ENCODE measurements around the gene SMTN. TPM values are rescaled to one million over a fixed set of nuclear protein-coding genes. Genes with fewer than 3 reads are reported as not detected.

The SMTN gene
- total and polyA plus RNA-seq, 10 of the 15 experiments (the other 5 are each of a cell fraction or from before 2014, with no cell fraction given) = 0.92 to 21.9 (median 4.8) TPM

- POLR2A ChIA-PET = no interaction called here
- intact Hi-C loops (cut with micrococcal nuclease; ENCODE audit: unreplicated experiment) (no loop called here), in situ Hi-C loops (cut with MboI) (no loop called here)
- H3K27me3 ChIP-seq (replicated peaks in 1 of 2; ENCODE audit: control insufficient read depth in 2 of 2, insufficient read depth in 2 of 2, low read length in 1 of 2) = no peaks in the 10 kb centered on the region
- H3K9me3 ChIP-seq (replicated peaks; ENCODE audit: control insufficient read depth, insufficient read depth, low read length) = no peaks in the 10 kb centered on the region
- FAIRE-seq (no peak), ATAC-seq (no peak), DNase-seq (ENCODE audit: low read depth, low spot score) (no peak)
- no TSS peak for BruUV-seq (replicated peaks)
- H3K79me2 ChIP-seq (ENCODE audit: control insufficient read depth, insufficient read depth, low read length) = no peaks in the 10 kb centered on the region
- no peaks in the 10 kb centered on the region for H3K36me3 ChIP-seq (ENCODE audit: control insufficient read depth in 2 of 2, insufficient read depth in 2 of 2, low read length in 1 of 2)
- no peak overlapping the region for H3K4me2 ChIP-seq (ENCODE audit: control insufficient read depth, insufficient read depth)
- no peak overlapping the region for H3K9ac ChIP-seq (ENCODE audit: control insufficient read depth, insufficient read depth, low read length)
- CTCF ChIA-PET = interaction anchor here (1.1 to 1.4 kb wide), 3 partner anchors 9 to 185 kb away, joined by 3 to 5 read pairs (median 3); partner anchors contain the start of gene RNF185
- TF ChIP-seq RBBP5 (conservative IDR thresholded peaks at IDR 0.05) = no peak
- no peak for TF ChIP-seq ZSCAN29 (IDR thresholded peaks at IDR 0.05)
- no peak for TF ChIP-seq NKRF (conservative IDR thresholded peaks at IDR 0.05)
- TF ChIP-seq JUND (IDR thresholded peaks at IDR 0.05; ENCODE audit: low read depth, low read length) = no peak
- 27% methylated on average over 14 of the region's 14 CpGs for WGBS (ENCODE audit: insufficient coverage, insufficient replicate concordance, low lambda C conversion rate, missing lambda C conversion rate)
- no peak overlapping the region for H3K27ac ChIP-seq (ENCODE audit: control insufficient read depth, insufficient read depth)
- H4K20me1 ChIP-seq (ENCODE audit: control insufficient read depth, insufficient read depth) = no peaks in the 10 kb centered on the region
- H3K4me1 ChIP-seq (ENCODE audit: control insufficient read depth, insufficient read depth, low read length) = no peaks in the 10 kb centered on the region
- RAD21 ChIA-PET (ENCODE audit: unreplicated experiment) = no interaction called here
- no peak overlapping the region for H2AFZ ChIP-seq (ENCODE audit: control insufficient read depth, low read depth, low read length)
- H3K4me3 ChIP-seq = no peak overlapping the region
- SMC1A ChIA-PET (ENCODE audit: uncharacterized antibody, unreplicated experiment) = no interaction called here
Observed at GRCh38 chr22:31124811-31125465, 43.8 kb downstream of the SMTN start.

GRCh38 chr22:31125521-31126117, 44.5 kb downstream of the SMTN start:
- no peak overlapping the region for H2AFZ ChIP-seq (ENCODE audit: control insufficient read depth, low read depth, low read length)
- no peak overlapping the region for H3K27ac ChIP-seq (ENCODE audit: control insufficient read depth, insufficient read depth)
- H4K20me1 ChIP-seq (ENCODE audit: control insufficient read depth, insufficient read depth) = no peaks in the 10 kb centered on the region
- BruUV-seq (replicated peaks) = no TSS peak
- H3K9me3 ChIP-seq (replicated peaks; ENCODE audit: control insufficient read depth, insufficient read depth, low read length) = no peaks in the 10 kb centered on the region
- FAIRE-seq (no peak), ATAC-seq (no peak), DNase-seq (ENCODE audit: low read depth, low spot score) (no peak)
- H3K27me3 ChIP-seq (replicated peaks in 1 of 2; ENCODE audit: control insufficient read depth in 2 of 2, insufficient read depth in 2 of 2, low read length in 1 of 2) = no peaks in the 10 kb centered on the region
- H3K4me2 ChIP-seq (ENCODE audit: control insufficient read depth, insufficient read depth) = no peak overlapping the region
- H3K4me3 ChIP-seq = no peak overlapping the region
- in situ Hi-C loops (cut with MboI) = no loop called here
- SMC1A ChIA-PET (ENCODE audit: uncharacterized antibody, unreplicated experiment) = no interaction called here
- POLR2A ChIA-PET = no interaction called here
- no peak overlapping the region for H3K9ac ChIP-seq (ENCODE audit: control insufficient read depth, insufficient read depth, low read length)
- H3K36me3 ChIP-seq (ENCODE audit: control insufficient read depth in 2 of 2, insufficient read depth in 2 of 2, low read length in 1 of 2) = no peaks in the 10 kb centered on the region
- CTCF ChIA-PET = interaction anchor here (1.1 kb wide), 1 partner anchor 185 kb away, joined by 3 read pairs; no protein-coding TSS in a partner anchor
- 34% methylated on average over 7 of the region's 12 CpGs for WGBS (ENCODE audit: insufficient coverage, insufficient replicate concordance, low lambda C conversion rate, missing lambda C conversion rate)
- intact Hi-C loops (cut with micrococcal nuclease; ENCODE audit: unreplicated experiment) = no loop called here
- no peaks in the 10 kb centered on the region for H3K79me2 ChIP-seq (ENCODE audit: control insufficient read depth, insufficient read depth, low read length)
- H3K4me1 ChIP-seq (ENCODE audit: control insufficient read depth, insufficient read depth, low read length) = no peaks in the 10 kb centered on the region
- RAD21 ChIA-PET (ENCODE audit: unreplicated experiment) = no interaction called here
- TF ChIP-seq SPI1 (IDR thresholded peaks at IDR 0.05; ENCODE audit: borderline replicate concordance, insufficient read depth, low read depth, low read length) (no peak), ZBTB4 (CRISPR knock-in tag; IDR thresholded peaks at IDR 0.05) (no peak), IRF3 (IDR thresholded peaks at IDR 0.05) (no peak), NFYA (IDR thresholded peaks at IDR 0.05; ENCODE audit: borderline replicate concordance, low read depth, low read length) (no peak), ZSCAN29 (IDR thresholded peaks at IDR 0.05) (no peak), ASH2L (IDR thresholded peaks at IDR 0.05; ENCODE audit: borderline replicate concordance, low read depth) (no peak), YY1 (IDR thresholded peaks at IDR 0.05; ENCODE audit: low read depth, low read length) (no peak)
